Limb (tissue), 2 donors: ENCODE results near the gene CHMP2A.

Experiments used
- DNase-seq, 2 donors: peaks; one replicate each; pipeline ENCODE4 v3.0.0-alpha.2; 2016; ENCODE audit errors: extremely low spot score in 2 of 2

CHMP2A gene

DNA sequence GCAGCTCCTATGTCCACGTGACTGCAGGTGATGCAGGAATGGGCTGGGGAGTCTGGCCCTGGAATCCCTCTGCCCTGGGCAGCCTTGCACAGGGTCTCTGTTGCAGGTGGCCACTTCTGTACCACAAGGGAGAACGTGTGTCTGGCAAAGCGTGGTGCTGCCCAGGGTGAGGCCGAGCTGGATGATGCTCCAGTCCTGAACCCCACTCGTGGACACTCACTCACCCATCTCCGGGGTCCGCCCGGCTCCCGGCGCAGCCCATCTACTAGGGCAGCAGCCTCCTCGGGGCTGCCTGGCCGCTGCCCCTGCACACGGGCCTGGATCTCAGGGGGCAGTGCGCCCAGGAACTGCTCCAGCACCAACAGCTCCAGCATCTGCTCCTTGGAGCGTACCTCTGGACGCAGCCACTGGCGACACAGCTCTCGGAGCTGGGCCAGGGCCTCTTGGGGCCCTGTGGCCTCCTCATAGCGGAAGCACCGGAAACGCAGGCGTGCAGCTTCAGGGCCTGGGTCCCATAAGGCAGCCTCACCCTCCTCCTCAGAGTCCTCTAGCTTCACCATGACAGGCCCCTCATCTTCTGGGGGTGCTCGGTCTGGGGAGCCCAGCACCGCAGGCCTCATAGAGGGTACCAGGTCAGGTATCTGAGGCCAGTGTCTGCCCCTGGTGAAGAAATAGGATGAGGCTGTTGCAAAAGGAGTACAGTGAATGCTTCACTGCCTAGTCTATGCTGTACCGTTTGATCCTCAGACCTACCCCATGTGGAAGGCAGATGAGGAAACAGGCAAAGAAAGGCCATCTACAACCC, 16.1 kb upstream of the CHMP2A start:
- DNase-seq: no peak

DNA sequence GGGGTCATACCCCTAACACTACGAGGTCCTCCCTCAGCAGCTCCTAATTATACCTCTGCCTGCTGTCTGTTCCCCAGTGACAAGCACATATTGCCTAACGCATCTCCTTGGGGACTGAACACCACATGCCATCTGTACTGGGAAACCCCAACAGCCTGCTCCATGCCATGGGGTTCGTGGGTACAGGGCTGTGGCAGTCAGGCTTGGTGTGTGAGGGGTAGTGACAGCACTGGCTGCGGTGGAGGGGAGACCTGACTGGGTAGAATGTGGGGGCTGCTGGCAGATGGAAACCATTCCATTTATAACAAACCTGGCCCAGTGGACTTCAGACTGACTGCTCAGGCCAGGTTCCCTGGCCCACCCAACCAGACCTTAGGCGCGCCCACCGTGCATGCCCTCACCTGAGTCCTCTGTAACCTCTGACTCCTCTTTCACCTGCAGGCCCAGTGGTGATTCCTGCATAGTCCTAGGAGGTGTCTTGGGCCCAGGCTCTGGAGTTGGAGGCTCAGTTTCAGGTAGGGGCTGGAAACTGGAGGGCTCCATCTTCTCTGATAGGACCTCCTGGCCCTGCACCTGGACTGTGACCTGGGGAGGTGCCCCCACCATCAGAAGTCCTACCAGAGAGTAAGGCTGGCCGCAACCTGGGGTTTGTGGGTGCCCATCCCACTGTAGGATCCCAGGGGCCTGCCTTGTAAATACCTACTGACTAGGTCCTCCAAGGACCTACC, 15.2 kb upstream of the CHMP2A start:
- no peak for DNase-seq

DNA sequence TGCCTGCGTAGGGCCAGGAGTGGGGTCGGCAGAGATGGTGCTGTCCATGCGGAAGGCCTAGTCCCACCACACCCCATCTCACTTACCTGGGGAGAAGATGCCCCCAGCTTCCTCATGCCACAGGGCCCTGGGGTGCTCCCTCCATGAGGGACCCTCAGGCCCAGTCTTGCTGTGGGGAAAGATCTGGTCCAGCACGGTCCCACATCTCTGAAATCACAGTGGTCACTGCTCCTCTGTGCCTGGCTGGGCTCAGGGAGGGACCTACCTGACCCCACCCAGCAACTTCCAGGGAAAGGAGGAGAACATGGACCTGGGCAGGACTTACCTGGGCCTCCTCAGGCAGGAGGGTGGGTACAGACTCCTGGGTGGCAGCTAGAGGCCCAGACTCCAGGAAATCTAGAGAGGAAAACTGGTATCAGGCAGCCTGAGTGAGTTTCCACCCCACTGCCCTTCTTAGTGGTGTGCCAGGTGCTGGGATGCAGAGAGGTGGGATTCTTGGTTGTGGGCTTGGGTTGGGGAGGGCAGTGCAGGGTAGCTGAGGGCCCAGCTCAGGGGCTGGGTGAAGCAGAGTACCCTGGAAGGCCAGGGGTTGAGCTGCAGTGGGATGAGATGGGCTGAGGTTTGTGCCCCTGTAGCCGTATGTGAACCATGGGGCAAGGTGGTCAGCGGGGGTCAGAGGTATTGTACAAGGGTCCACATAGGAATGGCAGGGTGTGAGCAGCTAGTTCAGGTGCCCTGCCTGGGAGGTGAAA, 14.5 kb upstream of the CHMP2A start:
- DNase-seq: no peak

DNA sequence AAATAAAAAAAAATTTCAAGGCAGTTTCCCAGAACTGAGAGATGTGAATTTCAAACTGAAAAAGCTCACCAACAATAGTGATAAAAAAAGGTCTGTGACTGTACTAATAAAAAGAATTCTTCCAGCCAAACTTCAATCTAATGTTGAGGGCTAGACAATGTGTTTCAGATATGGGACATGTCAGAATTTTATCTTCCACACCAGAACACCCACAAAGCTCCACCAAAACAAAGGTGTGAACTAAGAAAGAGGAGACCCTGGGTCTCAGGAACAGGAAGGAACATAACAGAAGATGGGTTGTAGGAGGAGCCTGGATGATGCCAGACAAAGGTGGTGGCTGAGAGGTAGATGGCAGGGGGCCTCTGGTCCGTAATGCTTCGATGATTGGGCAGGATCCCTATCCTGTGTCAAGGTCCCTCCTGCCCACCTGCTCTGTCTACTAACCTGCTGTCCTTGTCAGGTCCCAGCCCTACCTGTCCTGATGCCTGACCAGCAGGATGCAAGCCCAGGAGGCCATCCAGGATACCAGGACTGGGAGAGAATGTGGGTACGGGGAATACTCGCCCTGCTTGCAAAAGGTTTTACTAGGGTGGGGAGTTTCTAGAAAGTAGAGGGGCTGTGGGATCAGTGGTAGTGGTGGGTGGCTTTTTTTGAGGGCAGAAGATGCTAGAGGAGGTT, 13.7 kb upstream of the CHMP2A start:
- DNase-seq: no peak

DNA sequence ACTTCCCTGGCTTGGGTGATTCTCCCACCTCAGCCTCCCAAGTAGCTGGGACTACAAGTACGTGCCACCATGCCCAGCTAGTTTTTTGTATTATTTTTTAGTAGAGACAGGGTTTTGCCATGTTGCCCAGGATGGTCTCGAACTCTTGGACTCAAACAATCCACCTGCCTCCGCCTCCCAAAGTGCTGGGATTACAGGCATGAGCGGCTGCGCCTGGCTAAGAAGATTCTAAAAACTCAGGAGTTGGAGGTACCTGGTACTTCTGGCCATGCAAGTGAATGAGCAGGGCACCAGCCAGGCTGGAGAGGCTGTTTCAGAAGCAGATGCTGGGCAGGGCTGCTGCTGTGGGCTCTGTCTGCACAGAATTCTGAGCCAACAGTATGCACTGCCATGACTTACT, 12.1 kb upstream of the CHMP2A start:
- DNase-seq: no peak

DNA sequence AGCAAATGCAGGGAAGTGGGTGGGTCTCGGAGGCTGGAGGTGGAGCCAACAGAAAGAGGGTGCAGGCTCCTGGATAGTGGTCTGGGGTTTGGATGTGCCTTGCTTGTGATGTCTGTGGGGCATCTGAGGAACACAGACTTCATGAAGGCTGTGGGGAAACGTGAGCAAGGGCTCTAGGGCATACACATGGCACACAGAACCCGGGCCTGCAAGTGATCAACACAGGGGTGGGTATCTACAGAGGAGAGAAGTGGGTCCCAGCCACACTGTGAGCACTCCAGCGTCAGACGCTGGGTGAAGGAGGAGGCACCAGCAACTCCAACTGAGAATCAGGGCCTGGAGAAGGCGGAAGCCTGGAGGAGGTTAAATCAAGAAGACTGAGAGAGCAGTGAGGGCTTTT, 8.9 kb upstream of the CHMP2A start:
- no peak for DNase-seq

DNA sequence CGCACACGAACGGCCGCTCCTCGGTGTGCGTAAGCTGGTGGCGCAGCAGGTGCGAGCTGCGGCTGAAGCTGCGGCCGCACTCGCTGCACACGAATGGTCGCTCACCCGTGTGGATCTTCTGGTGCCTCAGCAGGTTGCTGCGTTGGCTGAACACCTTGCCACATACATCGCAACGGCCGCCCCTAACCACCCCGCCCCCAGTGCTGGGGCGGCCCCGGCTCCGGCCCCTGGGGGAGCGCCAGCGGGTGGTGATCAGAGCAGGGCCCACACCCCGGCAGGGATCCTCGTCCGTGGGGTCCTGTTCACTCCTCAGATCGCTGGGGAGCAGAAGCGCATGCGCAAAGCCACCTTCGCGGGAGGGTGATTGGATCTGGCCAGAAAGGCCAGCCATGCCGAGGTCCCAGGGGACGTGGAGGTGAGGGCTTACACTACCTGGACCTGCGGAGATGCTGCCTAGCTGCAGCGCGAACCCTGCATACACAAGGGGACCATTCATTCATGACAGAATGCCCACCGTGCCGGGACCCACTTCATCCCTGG, 8.2 kb upstream of the CHMP2A start:
- DNase-seq: peak in 1 of 2 donors; percentile 67

DNA sequence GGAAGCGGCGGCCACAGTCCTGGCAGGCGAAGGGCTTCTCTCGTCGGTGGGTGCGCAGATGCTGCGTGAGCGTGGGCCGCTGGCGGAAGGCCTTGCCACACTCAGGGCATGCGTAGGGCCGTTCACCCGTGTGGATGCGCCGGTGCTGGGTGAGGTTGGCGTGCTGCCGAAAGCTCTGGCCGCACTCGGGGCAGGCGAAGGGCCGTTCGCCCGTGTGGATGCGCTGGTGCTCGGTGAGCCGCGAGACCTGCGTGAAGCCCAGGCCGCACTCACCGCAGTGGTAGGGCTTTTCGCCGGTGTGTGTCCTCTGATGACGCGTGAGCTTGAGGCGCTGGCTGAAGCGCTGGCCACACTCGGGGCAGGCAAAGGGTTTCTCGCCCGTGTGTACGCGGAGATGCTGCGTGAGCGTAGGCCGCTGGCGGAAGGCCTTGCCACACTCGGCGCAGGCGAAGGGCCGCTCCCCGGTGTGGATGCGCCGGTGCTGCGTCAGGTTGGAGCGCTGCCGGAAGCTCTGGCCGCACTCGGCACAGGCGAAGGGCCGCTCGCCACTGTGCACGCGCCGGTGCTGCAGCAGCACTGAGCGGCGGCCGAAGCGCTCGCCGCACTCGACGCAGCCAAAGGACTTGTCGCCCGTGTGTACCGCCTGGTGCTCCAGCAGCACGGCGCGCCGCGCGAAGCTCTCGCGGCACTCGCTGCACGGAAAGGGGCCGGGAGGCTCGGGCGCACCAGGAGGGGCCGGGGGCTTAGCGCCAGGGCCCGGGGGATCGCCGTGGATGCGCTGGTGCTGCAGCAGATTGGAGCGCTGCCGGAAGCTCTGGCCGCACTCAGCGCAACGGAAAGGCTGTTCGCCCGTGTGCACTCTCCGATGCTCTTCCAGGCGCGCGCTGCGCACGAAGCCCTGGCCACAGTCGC, 7.5 kb upstream of the CHMP2A start:
- DNase-seq: peak in 1 of 2 donors; percentile 63

DNA sequence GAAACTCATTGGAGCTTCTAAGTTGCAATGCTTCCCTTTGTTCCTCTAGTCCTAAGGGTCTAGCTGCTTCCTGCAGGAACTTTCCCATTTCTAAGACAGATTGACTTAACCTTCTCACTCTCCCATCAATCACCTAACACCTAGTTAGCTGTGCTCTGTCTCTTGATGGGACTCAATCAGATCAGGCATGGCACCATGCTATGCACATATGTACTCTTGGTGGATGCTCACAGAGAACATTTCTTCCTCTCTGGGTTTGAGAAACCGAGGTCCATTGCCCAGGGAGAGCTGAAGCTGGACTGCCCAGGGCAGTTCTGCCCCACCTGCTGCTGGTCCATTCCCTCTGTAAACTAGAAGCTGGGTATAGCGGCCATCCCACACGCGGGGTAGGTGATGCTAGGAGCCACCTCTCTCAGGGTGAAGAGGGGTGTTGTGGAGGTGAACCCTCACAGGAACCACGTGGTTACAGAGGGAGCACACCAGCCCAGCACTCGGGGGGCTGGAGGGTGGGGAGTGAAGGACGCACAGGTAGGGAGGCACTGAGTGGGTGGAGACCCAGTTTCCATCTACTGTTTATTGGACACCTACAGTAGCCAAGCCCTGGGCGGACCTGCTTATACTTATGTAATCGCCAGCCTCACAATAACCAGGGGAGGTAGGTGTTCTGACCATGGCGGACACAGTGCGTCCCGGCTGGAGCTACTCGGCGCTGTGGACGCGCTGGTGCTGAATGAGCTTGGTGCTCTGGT, 6.6 kb upstream of the CHMP2A start:
- no peak for DNase-seq

DNA sequence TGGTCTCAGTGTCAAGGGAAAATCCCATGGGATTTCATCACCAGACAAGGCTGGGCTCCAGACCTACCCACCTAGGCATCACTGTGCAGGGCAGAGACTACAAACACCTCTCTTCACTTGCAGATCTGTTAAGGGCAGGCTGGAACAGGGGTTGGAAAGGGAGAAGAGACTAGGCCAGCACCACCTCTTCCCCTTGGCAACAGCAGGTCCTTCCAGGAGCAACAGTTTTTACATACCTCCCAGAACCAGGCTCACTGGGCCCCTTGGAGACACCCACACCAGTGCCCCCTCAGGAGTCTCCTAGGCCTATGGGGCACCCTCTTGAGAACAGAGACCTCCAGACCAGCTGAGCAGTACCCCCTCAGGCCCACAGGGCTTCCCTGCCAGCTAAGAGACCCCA, 6.0 kb upstream of the CHMP2A start:
- DNase-seq: no peak

DNA sequence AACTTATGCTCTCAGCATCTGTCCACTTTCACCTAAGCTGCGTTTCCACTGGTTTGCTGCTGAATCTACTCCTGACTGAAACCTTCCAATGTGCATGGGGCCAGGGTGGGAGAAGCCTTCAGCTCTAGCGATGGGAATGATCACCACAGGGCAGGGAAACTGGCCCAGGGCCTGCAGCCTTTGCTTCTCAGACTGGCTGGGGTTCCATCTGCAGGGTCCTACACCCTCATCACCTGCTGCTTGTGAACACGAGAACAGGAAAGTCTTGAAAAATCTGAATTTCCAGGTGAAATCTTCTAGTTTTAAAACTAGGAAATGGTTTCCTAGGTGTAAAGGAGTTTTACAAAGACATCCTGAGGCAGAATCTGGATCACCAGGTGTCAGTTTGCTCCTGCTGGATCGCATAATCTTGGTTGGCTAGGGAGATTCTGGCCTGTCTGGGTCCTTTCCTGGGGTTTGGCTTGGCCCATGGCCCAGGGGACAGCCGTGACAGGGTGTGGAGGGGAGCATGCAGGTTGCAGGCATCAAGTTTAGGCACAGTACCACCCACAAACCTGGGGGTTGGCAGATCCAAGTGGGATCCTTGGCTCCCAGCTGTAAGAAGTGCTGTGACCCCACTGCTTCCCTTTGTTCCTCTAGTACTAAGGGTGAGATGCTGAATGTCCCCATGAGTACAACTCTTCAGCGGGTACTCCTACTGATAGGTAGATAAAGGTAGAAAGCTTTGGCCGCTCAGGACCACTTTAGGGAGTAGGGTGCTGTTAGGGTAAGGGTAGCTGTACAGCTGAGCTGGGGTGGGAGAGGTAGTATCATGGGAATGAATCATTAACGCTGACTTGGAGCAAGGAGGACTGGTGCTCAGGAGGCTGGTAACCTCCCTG, 5.3 kb upstream of the CHMP2A start:
- no peak for DNase-seq

DNA sequence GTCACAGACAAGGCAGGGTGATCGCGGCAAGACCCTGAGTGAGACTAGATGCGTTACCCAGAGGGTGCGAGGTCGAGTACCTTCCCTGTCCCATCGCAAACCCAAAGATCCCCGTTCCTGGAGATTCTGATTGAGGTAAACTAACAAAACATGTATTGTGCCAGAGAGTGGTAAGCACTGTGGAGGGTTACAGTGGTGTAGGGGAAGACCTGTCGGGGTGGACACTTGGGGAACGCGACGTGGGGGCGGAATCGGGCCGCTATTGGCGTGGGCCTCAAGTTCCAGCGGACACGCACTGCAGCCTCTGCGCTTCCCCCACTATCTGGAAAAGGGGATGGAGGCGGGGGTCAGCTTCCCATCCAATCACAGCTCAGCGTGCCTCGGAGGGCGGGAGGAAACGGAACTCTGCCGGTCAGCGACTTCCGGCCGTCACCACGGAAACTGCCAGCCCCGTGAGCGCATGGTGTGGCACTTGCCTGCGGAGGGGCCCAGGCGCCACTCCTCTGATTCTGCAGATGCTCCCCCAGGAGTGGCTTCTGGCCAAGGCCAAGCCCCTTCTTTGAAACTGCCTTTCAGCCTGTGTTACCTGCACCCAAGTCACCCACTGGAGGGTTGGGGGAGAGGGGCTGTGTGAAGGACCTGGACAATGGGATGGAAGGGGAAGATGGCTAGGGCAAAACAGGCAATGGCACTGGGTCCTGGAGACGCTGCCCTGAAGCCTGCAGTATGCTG, 4.5 kb upstream of the CHMP2A start:
- DNase-seq: peak; percentile 85 to 90

DNA sequence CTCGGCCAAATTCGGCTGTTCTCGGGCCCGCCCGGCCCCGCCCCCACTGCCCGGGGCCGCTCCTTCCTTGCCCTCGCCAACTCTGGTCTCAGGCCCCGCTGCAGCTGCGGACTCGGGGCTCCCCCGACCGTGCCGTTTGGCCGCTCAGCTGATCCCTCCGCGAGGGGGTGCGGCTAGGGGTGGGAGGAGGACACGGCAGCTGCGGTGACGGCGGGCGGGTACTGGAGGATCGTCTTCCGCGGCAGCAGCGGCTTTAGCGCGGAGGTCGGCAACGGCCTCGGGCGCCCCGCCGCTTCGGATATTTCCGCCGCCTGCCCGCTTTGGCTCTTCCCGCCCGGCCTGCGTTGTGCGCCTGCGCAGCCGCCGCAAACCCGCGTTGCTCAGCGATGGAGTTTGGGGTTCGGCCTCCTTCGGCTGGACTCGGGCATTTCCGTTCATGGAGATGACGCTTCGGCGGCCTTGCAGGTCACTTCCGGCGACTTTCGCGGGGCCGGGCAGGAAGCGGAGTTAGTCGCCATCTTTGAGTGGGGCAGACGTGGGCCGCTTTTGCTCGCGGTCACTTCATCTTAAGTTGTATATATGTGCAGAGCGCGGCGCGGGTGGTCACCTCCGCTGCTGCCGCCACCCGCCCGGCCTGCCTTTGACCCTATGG, 3.8 kb upstream of the CHMP2A start:
- DNase-seq: peak; percentile 98 to 99

DNA sequence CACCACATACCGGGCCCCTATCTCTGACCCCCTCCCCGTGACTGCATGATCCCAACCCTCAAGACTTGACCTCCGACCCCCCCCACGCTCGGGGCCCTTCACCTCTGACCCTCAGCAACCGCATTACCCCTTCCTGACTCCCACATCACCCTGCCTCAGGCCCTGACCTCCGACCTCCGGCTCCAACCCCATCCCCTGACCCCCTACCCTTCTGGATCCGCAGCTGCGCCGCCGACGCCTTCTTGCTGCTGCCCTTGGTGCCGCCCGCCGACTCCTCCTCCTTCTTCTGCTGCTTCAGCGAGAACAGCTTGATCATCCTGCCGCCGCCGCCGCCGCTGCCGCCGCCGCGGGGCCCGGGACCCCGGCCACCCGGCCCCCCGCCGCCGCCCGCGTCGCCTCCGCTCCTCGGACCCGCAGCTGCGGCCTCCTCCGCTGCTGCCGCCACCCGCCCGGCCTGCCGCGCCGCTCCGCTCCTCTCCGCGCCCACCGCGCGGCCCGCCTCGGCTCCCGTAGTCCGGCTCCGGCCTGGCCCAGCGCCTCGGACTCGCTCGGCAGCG, 3.2 kb upstream of the CHMP2A start, which contains the start of gene UBE2M:
Gene UBE2M (minus strand): TSS at position 546 of the 557 bp plus-strand sequence. CDS start 230 bp downstream, at position 316.
- DNase-seq: no peak

DNA sequence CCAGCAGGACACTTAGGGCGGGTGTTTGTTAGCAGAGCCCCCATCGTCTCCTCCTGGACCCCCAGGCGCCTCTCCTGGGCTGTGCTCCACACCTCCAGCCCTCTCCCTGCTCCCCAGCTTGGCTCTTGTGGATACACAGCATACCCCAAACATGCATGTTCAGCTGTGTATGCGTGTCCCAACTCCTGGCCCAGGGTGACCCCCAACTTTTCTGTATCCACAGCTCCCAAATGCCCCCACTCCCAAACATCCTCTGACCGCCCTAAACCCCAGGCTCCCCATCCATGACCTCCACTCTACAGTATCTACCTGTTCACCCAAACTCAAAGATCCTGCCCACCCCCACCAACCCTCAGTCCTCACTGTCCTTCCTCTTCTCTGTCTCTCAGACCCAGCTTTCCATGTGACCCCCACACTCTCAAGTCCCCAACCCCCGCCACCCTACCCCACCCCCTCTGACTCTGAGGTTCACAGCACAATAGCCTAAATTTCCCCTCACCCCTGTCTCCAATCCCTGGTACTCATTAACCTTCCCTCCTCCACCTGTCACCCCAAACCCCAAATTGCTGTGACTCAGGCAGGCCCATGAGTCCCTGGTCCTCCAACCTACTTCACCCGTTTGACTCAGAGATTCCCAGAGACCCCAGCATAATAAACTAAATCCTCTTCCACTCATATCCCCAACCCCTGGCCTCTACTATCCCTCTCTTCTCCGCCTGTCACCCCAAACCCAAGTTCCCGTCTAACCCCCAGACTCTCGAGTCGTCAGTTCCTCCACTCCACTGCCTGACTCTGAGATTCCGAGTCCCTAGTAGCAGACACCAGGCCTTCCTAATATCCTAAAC, 2.5 kb upstream of the CHMP2A start:
- peak in 1 of 2 donors; percentile 28 for DNase-seq

DNA sequence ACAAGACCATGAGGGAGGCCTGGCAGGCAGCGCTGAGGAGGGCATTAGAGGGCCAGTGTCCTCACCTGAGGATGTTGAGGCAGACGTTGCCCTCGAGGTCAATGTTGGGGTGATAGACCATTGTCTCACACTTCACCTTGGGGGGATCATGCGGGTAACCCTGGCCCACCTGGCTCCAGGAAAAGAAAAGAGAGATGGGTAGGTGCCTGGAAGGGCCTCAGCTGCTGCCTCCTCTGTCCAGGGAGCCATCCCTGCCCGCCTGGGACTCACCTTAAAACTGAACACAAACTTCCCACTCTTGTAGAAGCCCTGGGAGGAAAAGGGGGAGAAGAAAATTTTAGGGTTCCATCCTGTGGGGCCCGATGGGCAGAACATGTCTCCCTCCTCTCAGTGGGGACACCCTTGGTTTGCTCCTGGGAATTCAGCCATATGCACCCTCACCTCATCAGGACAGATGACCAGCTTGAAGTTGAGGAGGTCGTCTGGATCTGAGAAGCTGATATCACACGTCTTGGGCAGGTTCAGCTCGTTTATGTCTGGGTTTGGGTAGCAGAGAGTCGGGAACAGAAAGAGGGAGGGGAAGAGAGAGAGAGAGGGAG, 1.8 kb upstream of the CHMP2A start:
- peak in 1 of 2 donors; percentile 21 for DNase-seq
